Retinal pigment epithelial cell (primary cell): Measurements from ENCODE around the gene TXNDC15.

ENCODE experiments used
- DNase-seq: peaks from one replicate; pipeline ENCODE4 v3.0.0-alpha.2; 2010; ENCODE audit warnings: low read depth
- H3K4me3 ChIP-seq: 2 replicates; pipeline ENCODE4 v1.5.1; 2011; ENCODE audit warnings: mild to moderate bottlenecking, low read length, control low read depth, moderate library complexity
- TF ChIP-seq, protein P1 (sequence below): conservative IDR thresholded peaks from 2 replicates; pipeline ENCODE4 v1.5.1; 2011; ENCODE audit warnings: low read depth, low read length, control low read depth, inconsistent platforms

The TXNDC15 gene

GRCh38 chr5:134887593-134888159, 13.5 kb downstream of the TXNDC15 start:
- TF ChIP-seq, protein P1, sequence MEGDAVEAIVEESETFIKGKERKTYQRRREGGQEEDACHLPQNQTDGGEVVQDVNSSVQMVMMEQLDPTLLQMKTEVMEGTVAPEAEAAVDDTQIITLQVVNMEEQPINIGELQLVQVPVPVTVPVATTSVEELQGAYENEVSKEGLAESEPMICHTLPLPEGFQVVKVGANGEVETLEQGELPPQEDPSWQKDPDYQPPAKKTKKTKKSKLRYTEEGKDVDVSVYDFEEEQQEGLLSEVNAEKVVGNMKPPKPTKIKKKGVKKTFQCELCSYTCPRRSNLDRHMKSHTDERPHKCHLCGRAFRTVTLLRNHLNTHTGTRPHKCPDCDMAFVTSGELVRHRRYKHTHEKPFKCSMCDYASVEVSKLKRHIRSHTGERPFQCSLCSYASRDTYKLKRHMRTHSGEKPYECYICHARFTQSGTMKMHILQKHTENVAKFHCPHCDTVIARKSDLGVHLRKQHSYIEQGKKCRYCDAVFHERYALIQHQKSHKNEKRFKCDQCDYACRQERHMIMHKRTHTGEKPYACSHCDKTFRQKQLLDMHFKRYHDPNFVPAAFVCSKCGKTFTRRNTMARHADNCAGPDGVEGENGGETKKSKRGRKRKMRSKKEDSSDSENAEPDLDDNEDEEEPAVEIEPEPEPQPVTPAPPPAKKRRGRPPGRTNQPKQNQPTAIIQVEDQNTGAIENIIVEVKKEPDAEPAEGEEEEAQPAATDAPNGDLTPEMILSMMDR: no peak
- H3K4me3 ChIP-seq: no peak overlapping the region
- DNase-seq: no peak

GRCh38 chr5:134889335-134889734, 15.2 kb downstream of the TXNDC15 start:
- TF ChIP-seq, protein P1: no peak
- no peak for DNase-seq
- H3K4me3 ChIP-seq: no peak overlapping the region

DNA sequence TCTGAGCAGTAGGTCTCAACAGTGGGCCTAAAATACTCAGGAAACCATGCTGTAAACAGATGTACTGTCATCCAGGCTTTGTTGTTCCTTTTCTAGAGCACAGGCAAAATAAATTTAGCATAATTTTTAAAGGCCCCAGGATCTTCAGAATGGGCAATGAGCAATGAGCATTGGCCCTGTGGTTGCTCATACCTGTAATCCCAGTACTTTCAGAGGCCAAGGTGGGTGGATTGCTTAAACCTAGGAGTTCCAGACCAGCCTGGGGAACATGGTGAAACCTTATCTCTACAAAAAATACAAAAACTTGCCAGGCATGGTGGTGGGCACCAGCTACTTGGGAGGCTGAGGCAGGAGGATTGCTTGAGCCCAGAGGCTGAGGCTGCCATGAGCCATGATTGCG, 17.3 kb downstream of the TXNDC15 start:
- H3K4me3 ChIP-seq: no peak overlapping the region
- TF ChIP-seq, protein P1: no peak
- no peak for DNase-seq

DNA sequence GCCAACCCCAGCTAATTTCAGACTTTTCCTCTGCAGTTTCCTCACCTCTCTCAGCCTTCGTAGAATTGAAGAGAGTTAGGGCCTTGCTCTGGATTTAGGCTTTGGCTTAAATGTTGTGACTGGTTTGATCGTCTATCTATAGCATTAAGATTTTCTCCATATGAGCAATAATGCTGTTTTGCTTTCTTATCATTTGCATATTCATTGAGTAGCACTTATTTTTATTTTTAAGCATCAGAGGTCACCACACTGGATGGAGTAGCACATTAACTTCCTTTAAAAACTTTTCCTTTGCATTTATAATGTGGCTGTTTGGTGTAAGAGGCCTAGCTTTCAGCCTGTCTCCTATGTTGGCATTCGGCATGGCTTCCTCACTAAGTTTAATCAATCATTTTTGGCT, 18.1 kb downstream of the TXNDC15 start:
- TF ChIP-seq, protein P1: no peak
- H3K4me3 ChIP-seq: no peak overlapping the region
- DNase-seq: no peak

DNA sequence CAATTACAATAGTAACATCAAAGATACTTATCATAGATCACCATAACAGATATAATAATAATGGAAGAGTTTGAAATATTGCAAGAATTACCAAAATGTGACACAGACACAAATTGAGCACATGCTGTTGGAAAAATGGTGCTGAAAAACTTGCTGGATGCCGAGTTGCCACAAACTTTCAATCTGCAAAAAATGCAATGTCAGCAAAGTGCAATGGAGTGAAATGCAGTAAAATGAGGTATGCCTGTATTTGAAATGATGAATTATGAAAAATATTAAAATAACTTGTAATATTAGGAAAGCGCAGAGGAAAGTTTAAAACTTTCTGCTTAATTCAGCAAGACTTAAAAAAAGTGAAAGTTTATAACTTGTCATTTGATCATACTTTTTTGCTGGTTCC, 18.8 kb downstream of the TXNDC15 start:
- TF ChIP-seq, protein P1: no peak
- DNase-seq: no peak
- no peak overlapping the region for H3K4me3 ChIP-seq

GRCh38 chr5:134893748-134894505, 19.8 kb downstream of the TXNDC15 start:
- no peak for DNase-seq
- no peak overlapping the region for H3K4me3 ChIP-seq
- TF ChIP-seq, protein P1: no peak
